NK-92 (cell line): Measurements from ENCODE around the gene RP9.

Experiments used
- DNase-seq: peaks from one replicate; lab custom pipeline; 2025; ENCODE audit not compliant: unreplicated experiment; lab: John Stamatoyannopoulos, UW

RP9 gene

DNA sequence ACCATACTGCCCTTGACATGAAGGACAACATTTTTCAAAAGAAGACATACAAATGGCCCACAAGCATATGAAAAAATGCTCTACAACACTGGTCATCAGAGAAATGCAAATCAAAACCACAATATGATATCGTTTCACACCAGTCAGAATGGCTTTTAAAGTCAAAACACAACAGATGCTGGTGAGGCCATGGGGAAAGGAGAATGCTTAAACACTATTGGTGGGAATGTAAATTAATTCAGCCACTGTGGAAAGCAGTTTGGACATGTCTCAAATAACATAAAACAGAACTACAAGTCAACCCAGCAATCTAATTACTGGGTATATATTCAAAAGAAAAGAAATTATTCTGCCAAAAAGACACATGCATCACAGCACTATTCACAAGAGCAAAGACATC is 42.4 kb downstream of the RP9 start:
- no peak for DNase-seq

DNA sequence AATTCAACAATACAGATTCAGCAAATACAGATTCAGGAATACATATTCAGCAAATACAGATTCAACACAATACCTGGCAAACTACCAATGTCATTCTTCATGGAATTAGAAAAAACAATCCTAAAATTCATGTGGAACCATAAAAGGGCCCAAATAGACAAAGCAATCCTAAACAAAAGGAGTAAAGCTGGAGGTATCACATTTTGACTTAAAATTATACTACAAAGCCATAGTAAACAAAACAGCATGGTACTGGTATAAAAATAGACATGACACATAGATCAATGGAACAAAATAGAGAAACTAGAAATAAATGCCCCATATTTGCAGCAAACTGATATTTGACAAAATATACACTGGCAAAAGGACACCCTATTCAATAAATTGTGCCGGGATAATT is 43.2 kb downstream of the RP9 start:
- no peak for DNase-seq

DNA sequence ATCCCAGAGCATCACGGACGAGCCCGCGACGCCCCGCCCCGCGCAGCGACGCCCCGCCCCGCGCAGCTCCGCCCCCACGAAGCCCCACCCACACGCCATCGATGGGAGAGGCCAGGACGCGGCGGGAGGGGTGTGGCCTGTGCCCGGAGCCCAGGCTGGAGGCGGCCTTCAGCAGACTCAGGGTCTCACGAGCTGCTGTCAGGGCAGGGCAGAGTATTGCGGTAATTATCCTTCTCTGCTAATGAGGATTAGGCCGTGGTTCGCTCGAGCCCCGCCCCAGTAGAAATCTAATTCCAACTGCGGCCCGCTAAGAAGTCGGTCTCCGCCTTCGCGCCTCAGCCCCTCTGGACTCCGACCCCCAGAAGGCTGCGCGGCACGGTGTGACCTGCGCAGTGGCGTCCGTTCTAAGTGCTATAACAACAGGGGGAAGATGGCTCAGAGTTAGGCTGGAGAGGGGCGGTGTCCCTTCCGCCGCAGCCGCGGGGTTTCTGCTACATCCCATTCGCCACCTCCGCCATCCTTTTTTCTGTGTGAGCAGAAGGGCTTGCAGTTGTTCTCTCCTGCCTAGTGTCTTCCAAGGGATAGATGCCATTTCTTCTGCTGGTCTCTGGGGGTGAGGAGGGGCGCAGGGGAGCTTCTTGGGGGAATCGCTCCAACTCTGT is 46.3 kb downstream of the RP9 start:
- peak; percentile 35 for DNase-seq

DNA sequence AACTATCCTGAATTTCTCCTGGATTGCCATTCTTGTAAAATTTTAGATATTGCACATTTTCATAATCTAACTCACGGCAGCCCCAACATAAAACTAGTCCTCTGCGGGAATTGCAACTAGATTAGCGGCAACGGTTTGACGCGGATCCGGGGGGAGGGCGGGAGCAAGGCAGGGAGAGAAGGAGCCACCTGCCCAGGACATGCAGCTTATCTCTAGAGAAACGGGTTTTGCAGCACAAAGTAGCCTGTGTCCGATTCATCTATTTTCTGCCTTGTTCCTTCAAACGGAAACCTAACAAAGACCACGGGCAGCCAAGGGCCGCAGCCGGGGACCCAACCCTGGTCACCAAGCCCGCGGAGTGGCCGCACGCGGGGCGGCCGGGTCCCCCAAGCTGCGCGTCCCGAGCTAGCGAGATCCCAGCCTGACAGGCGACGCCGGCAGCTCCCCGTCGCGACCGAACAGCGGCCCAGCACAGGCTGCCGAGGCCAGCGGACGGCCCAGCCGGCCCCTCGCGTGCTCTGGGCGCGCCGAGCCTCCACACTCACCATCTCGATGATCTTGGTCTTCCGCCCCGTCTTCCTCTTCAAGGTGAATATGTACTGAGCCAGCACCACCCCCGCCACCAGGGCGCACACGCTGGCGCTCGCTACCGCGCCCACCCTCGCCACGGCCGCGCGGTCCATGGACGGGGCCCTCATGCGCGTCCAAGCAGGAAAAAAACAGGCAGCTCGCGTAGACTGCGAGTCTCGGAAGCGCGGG is 47.0 kb downstream of the RP9 start, which contains the start of gene NT5C3A:
Gene NT5C3A (minus strand): TSS at position 754 of the 759 bp plus-strand sequence. CDS start 71 bp downstream, at position 683.
- DNase-seq = no peak

DNA sequence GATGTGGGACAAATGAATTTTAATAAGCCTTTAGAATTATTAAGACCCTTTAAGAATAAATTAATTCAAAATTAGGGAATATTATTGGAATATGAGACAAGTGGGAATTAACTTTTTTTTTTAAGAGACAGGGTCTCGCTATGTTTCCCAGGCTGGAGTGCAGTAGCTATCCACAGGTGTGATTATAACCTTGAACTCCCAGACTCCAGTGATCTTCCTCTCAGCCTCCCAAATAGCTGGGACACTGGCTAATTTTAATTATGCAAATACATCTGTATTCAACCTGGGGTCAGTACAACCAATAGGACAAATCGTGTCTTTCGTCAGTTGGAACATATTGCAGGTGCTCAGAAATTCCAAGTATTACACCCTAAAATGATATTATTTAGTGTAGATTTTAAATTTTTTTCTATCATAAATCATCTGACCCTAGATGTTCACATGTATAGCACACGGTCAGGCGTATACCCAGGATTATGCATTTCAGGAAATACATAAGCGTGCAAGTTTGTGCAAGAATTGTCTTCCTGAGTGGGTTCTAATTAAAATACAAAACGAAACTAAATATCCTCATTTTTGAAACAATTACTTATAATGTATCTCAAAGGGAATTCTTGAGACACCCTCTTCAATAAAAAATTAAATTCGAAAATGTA is 47.8 kb downstream of the RP9 start:
- no peak for DNase-seq

DNA sequence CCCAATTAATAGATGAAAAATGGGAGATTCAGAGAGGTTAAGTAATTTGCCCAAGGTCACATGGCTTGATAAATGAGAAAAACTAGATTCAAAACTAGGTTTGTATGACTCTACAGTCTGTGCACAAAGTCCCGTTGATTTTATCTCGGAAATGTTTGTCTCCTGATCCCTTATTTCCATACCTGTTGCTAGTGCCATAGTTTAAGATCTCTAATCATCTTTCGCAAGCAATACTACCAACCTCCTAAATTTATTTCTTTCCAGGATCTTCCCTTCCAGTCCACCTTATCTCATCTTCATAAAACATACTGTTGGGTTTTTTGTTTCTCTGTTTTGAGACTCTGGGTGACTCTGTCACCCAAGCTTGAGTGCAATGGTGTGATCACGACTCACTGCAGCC is 49.6 kb downstream of the RP9 start:
- no peak for DNase-seq

DNA sequence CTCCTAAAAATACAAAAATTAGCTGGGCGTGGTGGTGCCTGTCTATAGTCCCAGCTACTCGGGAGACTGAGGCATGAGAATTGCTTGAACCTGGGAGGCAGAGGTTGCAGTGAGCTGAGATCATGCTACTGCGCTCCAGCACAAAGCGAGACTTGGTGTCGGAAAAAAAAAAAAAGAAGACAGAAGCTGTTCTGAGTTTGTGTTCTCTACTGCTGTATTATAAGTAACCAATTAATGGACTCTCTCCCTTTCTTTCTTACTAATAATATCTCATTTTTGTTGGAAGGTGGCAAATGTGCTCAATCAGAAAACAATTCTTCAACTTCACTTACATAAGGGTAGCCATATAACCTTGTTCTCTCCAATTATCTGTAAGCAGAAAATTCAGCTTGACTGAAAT is 54.0 kb downstream of the RP9 start:
- no peak for DNase-seq

DNA sequence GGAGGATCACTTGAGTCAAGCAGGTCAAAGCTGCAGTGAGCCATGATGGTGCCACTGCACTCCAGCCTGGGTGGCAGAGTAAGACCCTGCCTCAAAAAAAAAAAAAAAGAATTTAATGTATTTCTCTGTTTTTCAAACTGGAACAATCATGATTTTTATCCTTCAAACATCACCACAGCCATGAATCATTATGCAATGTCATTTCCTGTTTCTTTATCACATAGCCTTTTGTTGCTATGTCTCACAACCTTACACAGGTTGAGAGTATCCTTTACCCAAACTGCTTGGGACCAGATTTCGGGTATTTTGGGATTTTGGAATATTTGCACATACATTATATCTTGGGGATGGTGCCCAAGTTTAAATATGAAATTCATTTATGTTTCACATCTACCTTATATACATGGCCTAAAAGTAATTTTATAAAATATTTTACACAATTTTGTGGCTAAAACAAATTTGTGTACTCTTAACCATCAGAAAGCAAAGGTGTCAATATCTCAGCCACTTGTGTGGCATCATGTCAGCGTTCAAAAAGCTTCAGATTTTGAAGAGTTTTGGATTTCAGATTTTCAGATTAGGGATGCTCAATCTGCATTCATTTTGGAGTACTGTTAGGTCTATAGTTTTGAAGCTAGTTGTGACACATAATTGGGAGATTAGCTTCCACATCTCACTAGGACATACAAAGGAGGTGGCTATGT is 54.8 kb downstream of the RP9 start:
- no peak for DNase-seq

DNA sequence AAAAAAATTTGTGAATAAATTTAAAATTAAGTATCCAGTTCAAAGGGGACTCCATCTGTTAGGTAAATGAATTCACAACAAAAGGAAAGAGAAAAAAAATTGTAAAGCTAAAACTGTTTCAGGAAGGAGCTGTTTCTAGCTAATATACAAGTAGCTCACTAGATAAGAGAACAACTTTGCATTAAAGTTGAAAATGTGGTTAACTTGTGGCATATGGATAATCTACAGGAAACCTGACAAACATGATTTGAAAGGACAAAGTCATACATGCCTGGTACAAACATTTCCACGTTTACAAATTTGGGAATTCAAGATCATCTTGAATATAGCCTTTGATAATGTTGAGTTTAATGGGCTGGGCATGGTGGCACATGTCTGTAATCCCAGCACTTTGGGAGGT is 55.5 kb downstream of the RP9 start:
- DNase-seq = no peak

DNA sequence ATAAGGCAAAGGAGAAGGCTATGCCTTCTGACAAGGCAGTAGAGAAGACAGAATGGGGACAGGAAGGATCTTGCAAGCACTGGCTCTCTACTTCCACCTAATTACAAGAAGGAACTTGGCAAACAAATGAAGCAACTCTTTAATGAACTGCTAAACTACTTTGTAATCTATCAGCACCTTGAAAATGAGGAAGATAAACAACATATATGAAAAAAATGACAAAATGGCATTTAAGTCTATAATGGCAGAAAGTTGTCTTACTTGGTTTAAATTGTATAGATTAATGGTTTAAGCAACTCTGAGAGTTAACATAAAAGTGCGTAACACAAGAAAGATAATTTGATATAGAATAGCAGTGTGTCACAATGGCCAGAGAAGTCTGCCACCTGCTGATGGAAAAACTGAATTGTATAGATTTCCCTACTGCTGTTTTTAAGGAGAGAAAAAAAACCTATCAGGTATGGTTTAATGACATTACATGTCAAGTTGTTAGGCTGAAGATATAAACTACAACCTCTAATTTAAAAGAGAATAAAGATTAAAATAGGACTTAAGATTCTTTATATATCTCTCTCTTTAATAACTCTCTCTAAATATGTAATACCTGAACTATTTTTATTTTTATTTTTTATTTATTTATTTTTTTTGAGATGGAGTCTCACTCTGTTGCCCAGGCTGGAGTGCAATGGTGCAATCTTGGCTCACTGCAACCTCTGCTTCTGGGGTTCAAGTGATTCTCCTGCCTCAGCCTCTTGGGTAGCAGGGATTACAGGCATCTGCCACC is 58.5 kb downstream of the RP9 start:
- DNase-seq = no peak

DNA sequence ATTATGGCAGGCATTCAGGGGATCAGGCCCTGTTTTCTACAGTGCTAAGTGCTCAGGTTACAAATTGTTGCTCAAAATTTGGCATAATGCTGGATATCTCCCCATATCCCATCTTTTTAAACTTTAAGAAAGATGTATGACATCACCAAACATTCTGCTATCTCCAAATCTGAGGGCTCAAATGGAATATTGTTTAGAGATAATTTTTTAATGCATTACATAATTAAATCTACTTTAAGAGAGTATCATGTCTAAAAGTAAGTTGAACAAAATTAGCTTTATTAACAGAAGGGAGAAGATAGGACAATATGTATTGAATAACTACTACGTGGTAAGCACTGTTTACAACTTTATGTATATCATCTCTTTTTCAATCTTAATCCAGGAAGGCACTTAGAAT is 60.5 kb downstream of the RP9 start:
- no peak for DNase-seq

DNA sequence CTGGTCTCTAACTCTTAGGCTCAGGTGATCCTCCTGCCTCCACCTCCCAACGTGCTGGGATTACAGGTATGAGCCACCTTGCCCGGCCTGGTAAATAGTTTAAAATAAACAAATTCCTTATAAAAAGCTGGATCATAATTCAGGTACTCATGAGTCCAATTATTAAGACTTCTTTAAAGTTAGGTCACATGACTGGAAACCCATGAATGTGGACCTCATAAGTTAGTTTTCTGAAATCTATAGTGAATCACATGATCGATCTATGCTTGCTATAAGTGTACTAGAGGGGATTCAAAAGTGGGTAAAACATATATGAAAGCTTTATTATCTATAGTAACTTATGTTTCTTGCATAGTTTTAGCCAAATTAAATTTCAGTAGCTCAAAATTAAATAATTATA is 60.9 kb downstream of the RP9 start:
- DNase-seq = no peak

DNA sequence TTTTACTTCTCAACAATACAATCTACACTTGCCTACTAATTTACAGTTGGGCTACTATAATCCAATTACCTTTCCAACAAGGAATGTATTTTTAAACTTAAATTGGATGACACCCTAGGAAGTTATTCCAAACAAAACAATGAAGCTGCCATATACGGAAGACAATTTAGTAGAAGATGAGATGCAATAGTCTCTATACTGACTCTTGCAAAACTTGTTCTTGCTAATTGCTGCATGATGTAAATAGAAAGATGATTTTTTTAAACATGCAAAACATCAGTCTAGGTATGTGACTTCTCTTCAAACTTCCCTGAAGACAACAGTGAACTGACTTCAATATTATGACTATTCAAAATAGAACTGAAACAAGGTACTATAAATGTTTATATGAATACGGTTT is 64.2 kb downstream of the RP9 start:
- DNase-seq = no peak
